ENCODE measurements around the gene AKAP13. TPM values are rescaled to one million over a fixed set of nuclear protein-coding genes. Genes with fewer than 3 reads are reported as not detected.
A peak's percentile ranks its signal among the peaks of the same experiment; 100 is the strongest.

The AKAP13 gene
- total and polyA plus RNA-seq, 2 of the 13 experiments (the other 11 are each of a cell fraction or from before 2014, with no cell fraction given) = 6.7 to 27.1 TPM

- TF ChIP-seq DZIP1 (CRISPR knock-in tag; IDR thresholded peaks at IDR 0.05) = no peak
- TF ChIP-seq ZBTB8A (CRISPR knock-in tag; IDR thresholded peaks at IDR 0.05; ENCODE audit: borderline replicate concordance, low read depth) = no peak
- no peak for TF ChIP-seq RAD21 (CRISPR knock-in tag; IDR thresholded peaks at IDR 0.05)
- TF ChIP-seq CREB1 (IDR thresholded peaks at IDR 0.05) = 0 out of 2 replicates have a peak, but pooled peaks have one; percentile 26
- TF ChIP-seq CREB1 (CRISPR knock-in tag; IDR thresholded peaks at IDR 0.05) = 0 out of 2 replicates have a peak, but pooled peaks have one; percentile 50
- no peak for TF ChIP-seq ZNF17 (CRISPR knock-in tag; IDR thresholded peaks at IDR 0.05)
- TF ChIP-seq MLLT10 (CRISPR knock-in tag; IDR thresholded peaks at IDR 0.05) = no peak
- TF ChIP-seq ZNF546 (CRISPR knock-in tag; conservative IDR thresholded peaks at IDR 0.05) = no peak
- TF ChIP-seq STAT5B (CRISPR knock-in tag; IDR thresholded peaks at IDR 0.05) = no peak
- TF ChIP-seq, protein P1, sequence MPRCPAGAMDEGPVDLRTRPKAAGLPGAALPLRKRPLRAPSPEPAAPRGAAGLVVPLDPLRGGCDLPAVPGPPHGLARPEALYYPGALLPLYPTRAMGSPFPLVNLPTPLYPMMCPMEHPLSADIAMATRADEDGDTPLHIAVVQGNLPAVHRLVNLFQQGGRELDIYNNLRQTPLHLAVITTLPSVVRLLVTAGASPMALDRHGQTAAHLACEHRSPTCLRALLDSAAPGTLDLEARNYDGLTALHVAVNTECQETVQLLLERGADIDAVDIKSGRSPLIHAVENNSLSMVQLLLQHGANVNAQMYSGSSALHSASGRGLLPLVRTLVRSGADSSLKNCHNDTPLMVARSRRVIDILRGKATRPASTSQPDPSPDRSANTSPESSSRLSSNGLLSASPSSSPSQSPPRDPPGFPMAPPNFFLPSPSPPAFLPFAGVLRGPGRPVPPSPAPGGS (CRISPR knock-in tag; IDR thresholded peaks at IDR 0.05) = no peak
- TF ChIP-seq, protein P2, sequence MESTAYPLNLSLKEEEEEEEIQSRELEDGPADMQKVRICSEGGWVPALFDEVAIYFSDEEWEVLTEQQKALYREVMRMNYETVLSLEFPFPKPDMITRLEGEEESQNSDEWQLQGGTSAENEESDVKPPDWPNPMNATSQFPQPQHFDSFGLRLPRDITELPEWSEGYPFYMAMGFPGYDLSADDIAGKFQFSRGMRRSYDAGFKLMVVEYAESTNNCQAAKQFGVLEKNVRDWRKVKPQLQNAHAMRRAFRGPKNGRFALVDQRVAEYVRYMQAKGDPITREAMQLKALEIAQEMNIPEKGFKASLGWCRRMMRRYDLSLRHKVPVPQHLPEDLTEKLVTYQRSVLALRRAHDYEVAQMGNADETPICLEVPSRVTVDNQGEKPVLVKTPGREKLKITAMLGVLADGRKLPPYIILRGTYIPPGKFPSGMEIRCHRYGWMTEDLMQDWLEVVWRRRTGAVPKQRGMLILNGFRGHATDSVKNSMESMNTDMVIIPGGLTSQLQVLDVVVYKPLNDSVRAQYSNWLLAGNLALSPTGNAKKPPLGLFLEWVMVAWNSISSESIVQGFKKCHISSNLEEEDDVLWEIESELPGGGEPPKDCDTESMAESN (CRISPR knock-in tag; conservative IDR thresholded peaks at IDR 0.05) = no peak
- 0 out of 2 replicates have a peak, but pooled peaks have one; percentile 34 for TF ChIP-seq ZNF362 (CRISPR knock-in tag; IDR thresholded peaks at IDR 0.05; ENCODE audit: borderline replicate concordance)
- TF ChIP-seq, protein P3, sequence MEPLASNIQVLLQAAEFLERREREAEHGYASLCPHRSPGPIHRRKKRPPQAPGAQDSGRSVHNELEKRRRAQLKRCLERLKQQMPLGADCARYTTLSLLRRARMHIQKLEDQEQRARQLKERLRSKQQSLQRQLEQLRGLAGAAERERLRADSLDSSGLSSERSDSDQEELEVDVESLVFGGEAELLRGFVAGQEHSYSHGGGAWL (CRISPR knock-in tag; IDR thresholded peaks at IDR 0.05) = no peak
- TF ChIP-seq PCBP2 (optimal IDR thresholded peaks at IDR 0.05; ENCODE audit: low read depth, low read length, poor library complexity, severe bottlenecking) = no peak
- TF ChIP-seq ZNF7 (CRISPR knock-in tag; IDR thresholded peaks at IDR 0.05) = no peak
- TF ChIP-seq FIP1L1 (IDR thresholded peaks at IDR 0.05; ENCODE audit: borderline replicate concordance, insufficient read depth, low read depth, low read length) = no peak
- TF ChIP-seq RCOR2 (CRISPR knock-in tag; IDR thresholded peaks at IDR 0.05) = no peak
- no peak for TF ChIP-seq FOXK2 (IDR thresholded peaks at IDR 0.05)
- no peak for TF ChIP-seq CHD2 (IDR thresholded peaks at IDR 0.05; ENCODE audit: low read depth, low read length)
- TF ChIP-seq ZNF513 (CRISPR knock-in tag; conservative IDR thresholded peaks at IDR 0.05) = no peak
- no peak for TF ChIP-seq ZNF839 (CRISPR knock-in tag; IDR thresholded peaks at IDR 0.05; ENCODE audit: borderline replicate concordance)
- TF ChIP-seq ZNF83 (CRISPR knock-in tag; IDR thresholded peaks at IDR 0.05; ENCODE audit: borderline replicate concordance) = no peak
These were observed 328.1 kb downstream of the AKAP13 start (continued) for GRCh38 chr15:85708402-85708941.
